K562 (cell line): ENCODE data around the gene CLIP2.

Source experiments
- CTCF ChIP-seq, 3 experiments: IDR thresholded peaks in 2 of 3; conservative IDR thresholded peaks in 1 of 3; 2 replicates each; pipeline ENCODE4 v1.5.1; 2011 to 2012; ENCODE audit warnings: low read length in 3 of 3, mild to moderate bottlenecking in 3 of 3, control low read depth in 2 of 3, improper control_type of control experiment in 1 of 3, inconsistent platforms in 1 of 3, low read depth in 1 of 3, mixed read lengths in 1 of 3, moderate library complexity in 1 of 3; ENCODE audit not compliant: insufficient read depth in 2 of 3
- MAX ChIP-seq: sonication (generic); formaldehyde crosslinking; IDR thresholded peaks from 2 replicates; pipeline ENCODE4 v1.9.0; 2022; ENCODE audit warnings: mild to moderate bottlenecking, missing genetic modification reagents
- MLX ChIP-seq, 2 experiments: fragments of 450-650 bp in 1 of 2; sonication (generic) in 1 of 2; formaldehyde crosslinking; conservative IDR thresholded peaks; 2 replicates each; pipeline versions ENCODE4 v1.4.0 to v1.8.1; 2020 to 2022; ENCODE audit warnings: mild to moderate bottlenecking in 1 of 2, missing genetic modification reagents in 1 of 2
- SRSF9 ChIP-seq: fragments of 200-400 bp; formaldehyde crosslinking; IDR thresholded peaks from 2 replicates; pipeline ENCODE4 v1.6.1; 2017; ENCODE audit warnings: low read depth, low read length, borderline replicate concordance
- ZBTB26 ChIP-seq: fragments of 450-650 bp; formaldehyde crosslinking; IDR thresholded peaks from 2 replicates; pipeline ENCODE4 v1.4.0; 2022; ENCODE audit warnings: missing genetic modification characterization
- ZNF232 ChIP-seq: sonication (generic); formaldehyde crosslinking; IDR thresholded peaks from 2 replicates; pipeline ENCODE4 v1.8.0; 2022; ENCODE audit warnings: mild to moderate bottlenecking, missing genetic modification reagents
- ZNF431 ChIP-seq: sonication (generic); formaldehyde crosslinking; IDR thresholded peaks from 2 replicates; pipeline ENCODE4 v1.8.0; 2022; ENCODE audit warnings: mild to moderate bottlenecking, missing genetic modification reagents

- no peak for TF ChIP-seq ZNF431 (CRISPR knock-in tag)
- no peak for TF ChIP-seq ZBTB26
- TF ChIP-seq MLX (CRISPR knock-in tag; conservative IDR thresholded peaks at IDR 0.05), result no peak
- TF ChIP-seq SRSF9, result no peak
- no peak for TF ChIP-seq CTCF (IDR thresholded peaks at IDR 0.05 in 2 of 3, conservative IDR thresholded peaks at IDR 0.05 in 1 of 3; ENCODE audit: insufficient read depth in 2 of 3, low read depth in 1 of 3, low read length in 3 of 3)
- no peak for TF ChIP-seq MAX
- no peak for TF ChIP-seq ZNF232 (CRISPR knock-in tag)
These were observed 107.8 kb downstream of the CLIP2 start for GRCh38 chr7:74396993-74397392.
